Activated B cell treated with CpG ODN at 0.5 μM for 24 hours (primary cell): ENCODE measurements around the gene TMEM252. TPM values are rescaled to one million over a fixed set of nuclear protein-coding genes. Genes with fewer than 3 reads are reported as not detected.

Source experiments
- ATAC-seq: fragments of 200-7000 bp; cut with Tn5 transposase; one replicate; pipeline ENCODE4 v1.10.0; 2021; ENCODE audit warnings: low read depth, mild to moderate bottlenecking, moderate library complexity
- CTCF ChIA-PET: fragments of 350-600 bp; sonication (Branson Sonifier 250); formaldehyde crosslinking; loops from one replicate; lab custom pipeline; 2021; ENCODE audit warnings: antibody characterized with exemption; lab: Charles Lee
- POLR2A ChIA-PET: fragments of 350-600 bp; sonication (Branson Sonifier 250); formaldehyde crosslinking; loops from one replicate; lab custom pipeline; 2021; ENCODE audit warnings: antibody characterized with exemption; lab: Charles Lee
- DNase-seq: peaks from one replicate; pipeline ENCODE4 v3.0.0; 2022
- H3K27ac Mint-ChIP-seq: one replicate; pipeline ENCODE4 v1.8.0; 2020; ENCODE audit warnings: mixed read lengths
- H3K27me3 Mint-ChIP-seq: one replicate; pipeline ENCODE4 v1.8.0; 2021; ENCODE audit warnings: mixed read lengths
- H3K36me3 Mint-ChIP-seq: one replicate; pipeline ENCODE4 v1.8.0; 2021; ENCODE audit warnings: low read depth, mixed read lengths
- H3K4me1 Mint-ChIP-seq: one replicate; pipeline ENCODE4 v1.8.0; 2021; ENCODE audit warnings: mixed read lengths
- H3K4me3 Mint-ChIP-seq: one replicate; pipeline ENCODE4 v1.8.0; 2020; ENCODE audit warnings: mild to moderate bottlenecking, mixed read lengths
- H3K9me3 Mint-ChIP-seq: one replicate; pipeline ENCODE4 v1.8.0; 2020; ENCODE audit warnings: mixed read lengths
- intact Hi-C: fragments of 100-400 bp; cut with micrococcal nuclease; formaldehyde crosslinking; loops from one replicate; pipeline ENCODE4 v1.15.1; 2024
- total RNA-seq: library from RNA; stranded (reverse); gene quantifications from 2 replicates; pipeline ENCODE4 v1.2.3, GENCODE V29; 2022
- TF ChIP-seq, protein P1 (sequence below): fragments of 200-600 bp; IDR thresholded peaks from one replicate; pipeline ENCODE4 v1.8.0; 2022; ENCODE audit warnings: antibody characterized with exemption, mild to moderate bottlenecking

Gene TMEM252
- total RNA-seq, 1 donor from 2014 or later: not detected

DNA sequence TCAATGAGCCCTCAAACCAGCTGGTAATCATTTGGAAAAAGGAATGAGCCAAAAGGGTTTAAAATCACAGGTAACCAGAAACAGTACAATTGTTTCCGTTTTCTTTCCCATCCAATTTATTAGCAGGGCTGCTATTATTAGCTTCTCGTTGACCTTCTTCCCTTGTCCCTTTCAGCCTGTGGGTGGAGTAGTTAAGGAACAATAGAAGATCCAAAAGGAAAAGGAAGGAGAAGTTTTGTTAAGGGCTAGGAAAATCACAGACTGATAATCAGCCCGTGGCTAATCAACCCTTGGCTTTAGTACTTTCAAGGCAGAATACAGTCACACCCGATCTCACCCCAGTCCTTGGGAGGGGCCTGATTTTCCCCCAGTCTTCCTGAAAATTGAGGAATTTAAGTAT lies 38.4 kb downstream of the TMEM252 start:
- TF ChIP-seq, protein P1, sequence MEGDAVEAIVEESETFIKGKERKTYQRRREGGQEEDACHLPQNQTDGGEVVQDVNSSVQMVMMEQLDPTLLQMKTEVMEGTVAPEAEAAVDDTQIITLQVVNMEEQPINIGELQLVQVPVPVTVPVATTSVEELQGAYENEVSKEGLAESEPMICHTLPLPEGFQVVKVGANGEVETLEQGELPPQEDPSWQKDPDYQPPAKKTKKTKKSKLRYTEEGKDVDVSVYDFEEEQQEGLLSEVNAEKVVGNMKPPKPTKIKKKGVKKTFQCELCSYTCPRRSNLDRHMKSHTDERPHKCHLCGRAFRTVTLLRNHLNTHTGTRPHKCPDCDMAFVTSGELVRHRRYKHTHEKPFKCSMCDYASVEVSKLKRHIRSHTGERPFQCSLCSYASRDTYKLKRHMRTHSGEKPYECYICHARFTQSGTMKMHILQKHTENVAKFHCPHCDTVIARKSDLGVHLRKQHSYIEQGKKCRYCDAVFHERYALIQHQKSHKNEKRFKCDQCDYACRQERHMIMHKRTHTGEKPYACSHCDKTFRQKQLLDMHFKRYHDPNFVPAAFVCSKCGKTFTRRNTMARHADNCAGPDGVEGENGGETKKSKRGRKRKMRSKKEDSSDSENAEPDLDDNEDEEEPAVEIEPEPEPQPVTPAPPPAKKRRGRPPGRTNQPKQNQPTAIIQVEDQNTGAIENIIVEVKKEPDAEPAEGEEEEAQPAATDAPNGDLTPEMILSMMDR: no peak
- peaks cover 4% of the 10 kb centered on the region for H3K27me3 Mint-ChIP-seq
- no peak overlapping the region for H3K27ac Mint-ChIP-seq
- H3K9me3 Mint-ChIP-seq: no peaks in the 10 kb centered on the region
- ATAC-seq (no peak), DNase-seq (no peak)
- ChIA-PET POLR2A (interaction anchor here (0.6 kb wide), 1 partner anchor 22 kb away, joined by 3 read pairs; no protein-coding TSS in a partner anchor), CTCF (no interaction called here)
- no peak overlapping the region for H3K4me3 Mint-ChIP-seq
- H3K4me1 Mint-ChIP-seq: peaks cover 10% of the 10 kb centered on the region
- intact Hi-C loops: no loop called here
- H3K36me3 Mint-ChIP-seq: no peaks in the 10 kb centered on the region

DNA sequence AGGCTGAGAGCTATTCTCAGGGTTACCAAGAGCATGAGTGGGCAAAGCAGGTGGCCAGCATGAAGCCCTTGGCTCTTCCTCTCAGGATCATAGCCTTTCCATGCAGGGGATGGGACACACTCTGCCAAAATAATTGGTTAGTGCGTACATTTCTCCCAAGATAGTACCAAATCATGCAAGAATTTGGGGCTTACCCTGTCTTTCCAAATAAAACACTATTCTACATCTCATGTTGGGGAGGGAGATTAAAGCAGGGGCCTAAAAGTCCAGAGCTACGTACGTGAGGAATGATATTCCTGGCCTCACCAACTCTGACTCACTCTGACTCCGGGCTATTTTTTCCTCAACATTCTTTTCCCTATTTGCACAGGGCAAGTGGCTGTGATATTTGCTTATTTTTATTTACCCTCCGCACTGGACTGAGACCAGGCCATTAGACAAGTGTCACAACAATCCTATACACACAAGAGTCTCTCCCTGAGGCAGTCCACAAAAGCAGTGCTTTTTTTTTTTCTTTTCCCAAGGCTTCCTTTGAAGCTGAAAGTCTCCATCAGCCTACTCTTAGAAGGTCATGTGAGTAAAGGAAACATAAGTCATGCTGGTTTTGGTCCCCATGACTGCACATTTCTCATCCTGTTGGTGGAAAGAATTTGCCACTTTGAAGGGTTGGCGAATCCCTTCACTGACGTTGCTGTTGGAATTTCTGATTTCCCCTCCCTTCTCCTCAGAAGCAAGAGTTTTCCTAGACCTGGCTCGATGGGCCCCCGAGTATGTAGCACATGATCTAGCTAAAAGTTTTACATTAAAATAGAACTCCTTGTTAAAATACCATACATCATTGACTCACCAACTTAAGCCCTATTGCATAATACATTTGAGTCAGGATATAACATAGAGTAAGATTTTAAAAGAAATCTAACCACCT lies 40.0 kb downstream of the TMEM252 start:
- no peak overlapping the region for H3K27ac Mint-ChIP-seq
- H3K27me3 Mint-ChIP-seq: peaks cover 4% of the 10 kb centered on the region
- no peaks in the 10 kb centered on the region for H3K36me3 Mint-ChIP-seq
- H3K4me1 Mint-ChIP-seq: no peaks in the 10 kb centered on the region
- POLR2A ChIA-PET: no interaction called here
- DNase-seq (no peak), ATAC-seq (no peak)
- H3K4me3 Mint-ChIP-seq: no peak overlapping the region
- H3K9me3 Mint-ChIP-seq: no peaks in the 10 kb centered on the region
- TF ChIP-seq, protein P1: no peak
- CTCF ChIA-PET: no interaction called here
- intact Hi-C loops: no loop called here

DNA sequence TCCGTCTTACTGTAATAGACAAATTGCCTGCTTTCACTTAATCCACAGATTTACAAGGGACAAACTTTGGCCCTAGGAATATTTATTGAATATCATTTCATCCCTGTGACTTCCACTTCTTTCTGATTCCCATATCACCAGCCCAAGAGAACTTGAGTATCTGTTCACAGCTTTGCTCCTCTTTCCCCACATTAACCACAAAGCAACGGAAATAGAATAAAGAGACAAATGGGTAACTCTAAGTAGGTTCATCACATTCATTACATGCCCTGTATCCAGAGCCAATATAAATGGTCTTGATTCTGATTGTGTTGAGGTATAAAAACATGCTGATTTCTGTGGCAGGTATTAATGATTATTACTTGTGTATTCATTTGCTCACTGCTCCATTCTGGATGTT lies 41.9 kb downstream of the TMEM252 start:
- POLR2A ChIA-PET: no interaction called here
- intact Hi-C loops: no loop called here
- ATAC-seq (no peak), DNase-seq (no peak)
- Mint-ChIP-seq H3K4me1 (no peaks in the 10 kb centered on the region), H3K9me3 (no peaks in the 10 kb centered on the region), H3K4me3 (no peak overlapping the region), H3K27ac (no peak overlapping the region), H3K27me3 (peaks cover 11% of the 10 kb centered on the region), H3K36me3 (no peaks in the 10 kb centered on the region)
- CTCF ChIA-PET: no interaction called here
- TF ChIP-seq, protein P1: no peak

DNA sequence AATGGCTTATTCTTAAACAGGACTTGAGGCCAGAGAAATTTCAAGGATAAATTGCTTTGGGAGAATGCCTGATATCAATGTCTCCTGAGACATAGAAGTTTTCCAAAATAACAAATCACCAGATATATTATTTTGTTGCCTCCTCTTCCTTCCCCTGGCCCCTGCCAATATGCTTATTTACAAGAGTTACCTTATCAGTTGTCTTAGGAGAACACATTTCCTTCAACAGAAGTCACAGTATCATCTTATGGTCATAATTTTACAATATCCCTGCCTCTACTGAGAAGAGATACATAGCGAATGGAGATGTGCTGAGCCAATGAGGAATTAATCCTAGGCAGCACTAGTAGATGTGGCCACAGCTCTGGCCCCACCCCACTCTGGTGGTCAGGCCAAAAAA lies 43.1 kb downstream of the TMEM252 start:
- no peak for DNase-seq
- POLR2A ChIA-PET: no interaction called here
- Mint-ChIP-seq H3K36me3 (no peaks in the 10 kb centered on the region), H3K4me1 (no peaks in the 10 kb centered on the region), H3K9me3 (no peaks in the 10 kb centered on the region), H3K27me3 (peaks cover 15% of the 10 kb centered on the region), H3K4me3 (no peak overlapping the region), H3K27ac (no peak overlapping the region)
- ATAC-seq: no peak
- TF ChIP-seq, protein P1: no peak
- CTCF ChIA-PET: no interaction called here
- intact Hi-C loops: no loop called here

DNA sequence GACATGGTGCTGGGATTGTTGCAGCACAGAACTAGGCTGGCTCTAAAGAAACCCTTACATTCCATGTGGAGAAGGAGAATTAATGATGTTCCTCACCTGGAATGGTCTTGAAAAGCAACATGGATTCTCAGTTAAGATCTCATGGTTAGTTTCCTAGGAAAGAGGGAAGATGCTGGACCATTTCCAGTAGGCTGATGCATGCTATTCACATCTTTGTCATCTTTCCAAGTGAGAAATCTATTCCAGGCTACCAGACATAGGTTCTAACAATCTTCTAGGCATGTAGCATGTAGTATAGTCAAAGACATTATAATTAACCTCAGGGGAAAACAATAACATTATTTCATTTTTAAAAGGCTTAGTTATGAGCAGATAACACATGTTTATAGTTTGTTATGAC lies 44.3 kb downstream of the TMEM252 start:
- Mint-ChIP-seq H3K27ac (no peak overlapping the region), H3K4me1 (no peaks in the 10 kb centered on the region), H3K36me3 (no peaks in the 10 kb centered on the region), H3K27me3 (peaks cover 23% of the 10 kb centered on the region), H3K4me3 (no peak overlapping the region), H3K9me3 (no peaks in the 10 kb centered on the region)
- TF ChIP-seq, protein P1: no peak
- POLR2A ChIA-PET: no interaction called here
- no peak for ATAC-seq
- no peak for DNase-seq
- CTCF ChIA-PET: no interaction called here
- intact Hi-C loops: no loop called here
